ENCODE results near the gene MC1R.

The MC1R gene

GRCh38 chr16:89905511-89906139 is 13.0 kb upstream of the MC1R start:
- H3K27ac Mint-ChIP-seq = peak overlapping the region; percentile 72
- H3K36me3 Mint-ChIP-seq (ENCODE audit: low read depth) = peaks cover 43% of the 10 kb centered on the region
- no peak overlapping the region for H3K4me3 Mint-ChIP-seq
- no peaks in the 10 kb centered on the region for H3K27me3 Mint-ChIP-seq (ENCODE audit: low read depth, poor library complexity)
- H3K4me1 Mint-ChIP-seq = peaks cover 7% of the 10 kb centered on the region
- TF ChIP-seq CTCF (IDR thresholded peaks at IDR 0.05) = no peak
- DNase-seq = no peak
- peaks cover 10% of the 10 kb centered on the region for H3K9me3 Mint-ChIP-seq

- Mint-ChIP-seq H3K4me1 (peaks cover 7% of the 10 kb centered on the region), H3K9me3 (peaks cover 10% of the 10 kb centered on the region), H3K36me3 (ENCODE audit: low read depth) (peaks cover 44% of the 10 kb centered on the region), H3K27ac (no peak overlapping the region), H3K4me3 (no peak overlapping the region), H3K27me3 (ENCODE audit: low read depth, poor library complexity) (peaks cover 3% of the 10 kb centered on the region)
- no peak for TF ChIP-seq CTCF (IDR thresholded peaks at IDR 0.05)
- no peak for DNase-seq
Measured at GRCh38 chr16:89906140-89907025, 12.3 kb upstream of the MC1R start.

GRCh38 chr16:89907055-89907814 is 11.4 kb upstream of the MC1R start:
- no peak for TF ChIP-seq CTCF (IDR thresholded peaks at IDR 0.05)
- Mint-ChIP-seq H3K36me3 (ENCODE audit: low read depth) (peaks cover 46% of the 10 kb centered on the region), H3K27me3 (ENCODE audit: low read depth, poor library complexity) (peaks cover 3% of the 10 kb centered on the region), H3K27ac (no peak overlapping the region), H3K4me3 (no peak overlapping the region), H3K4me1 (peaks cover 7% of the 10 kb centered on the region), H3K9me3 (peaks cover 10% of the 10 kb centered on the region)
- no peak for DNase-seq

GRCh38 chr16:89908236-89908635 is 10.4 kb upstream of the MC1R start:
- peaks cover 3% of the 10 kb centered on the region for H3K27me3 Mint-ChIP-seq (ENCODE audit: low read depth, poor library complexity)
- peaks cover 46% of the 10 kb centered on the region for H3K36me3 Mint-ChIP-seq (ENCODE audit: low read depth)
- H3K4me1 Mint-ChIP-seq = peaks cover 7% of the 10 kb centered on the region
- no peak overlapping the region for H3K4me3 Mint-ChIP-seq
- TF ChIP-seq CTCF (IDR thresholded peaks at IDR 0.05) = no peak
- no peak for DNase-seq
- H3K9me3 Mint-ChIP-seq = peaks cover 10% of the 10 kb centered on the region
- H3K27ac Mint-ChIP-seq = no peak overlapping the region

GRCh38 chr16:89909777-89910716 is 8.6 kb upstream of the MC1R start:
- H3K4me3 Mint-ChIP-seq = no peak overlapping the region
- peak; percentile 87 for TF ChIP-seq CTCF (IDR thresholded peaks at IDR 0.05)
- peaks cover 10% of the 10 kb centered on the region for H3K9me3 Mint-ChIP-seq
- H3K27ac Mint-ChIP-seq = no peak overlapping the region
- DNase-seq = peak; percentile 80
- peaks cover 14% of the 10 kb centered on the region for H3K4me1 Mint-ChIP-seq
- peaks cover 43% of the 10 kb centered on the region for H3K36me3 Mint-ChIP-seq (ENCODE audit: low read depth)
- peaks cover 3% of the 10 kb centered on the region for H3K27me3 Mint-ChIP-seq (ENCODE audit: low read depth, poor library complexity)

Measured in nephron progenitor cell (in vitro differentiated cells).